ENCODE data around the gene PRPF6.

DNA sequence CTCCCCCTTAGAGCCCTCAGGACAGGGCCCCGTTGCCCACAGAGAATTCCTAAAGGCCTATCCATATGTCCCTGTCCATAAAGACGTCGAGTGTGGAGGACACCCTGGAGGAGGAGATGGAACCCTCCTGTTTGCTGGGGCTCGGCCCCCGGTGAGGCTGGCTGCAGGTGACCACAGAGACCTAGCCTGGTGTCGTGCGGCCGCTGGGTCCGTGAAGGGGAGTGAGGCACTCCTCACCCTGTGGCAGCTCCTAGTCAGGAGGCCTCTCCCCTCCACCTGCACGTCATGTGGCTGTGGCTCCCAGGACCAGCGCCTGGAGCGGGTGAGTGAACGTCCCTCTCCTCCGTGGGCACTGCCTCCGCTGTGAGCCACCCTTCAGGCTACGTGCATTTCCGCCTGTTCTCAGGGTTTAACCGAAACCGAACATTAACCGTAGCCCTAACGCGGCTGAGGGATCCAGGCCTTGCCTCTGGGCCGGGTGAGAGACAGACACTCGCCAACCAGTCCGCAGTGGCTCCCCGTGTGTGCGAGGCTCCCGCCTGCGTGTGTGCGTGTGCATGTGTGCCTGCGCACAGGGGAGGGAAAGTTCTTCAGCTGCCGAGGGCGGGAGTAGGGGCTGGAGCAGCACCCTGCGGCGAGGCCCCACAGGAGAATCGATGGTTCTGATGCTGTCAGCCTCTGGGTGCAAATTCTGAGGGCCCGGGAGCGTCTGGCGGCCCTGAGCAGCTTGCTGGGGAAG, 76.1 kb downstream of the PRPF6 start:
- TF ChIP-seq, protein P1, sequence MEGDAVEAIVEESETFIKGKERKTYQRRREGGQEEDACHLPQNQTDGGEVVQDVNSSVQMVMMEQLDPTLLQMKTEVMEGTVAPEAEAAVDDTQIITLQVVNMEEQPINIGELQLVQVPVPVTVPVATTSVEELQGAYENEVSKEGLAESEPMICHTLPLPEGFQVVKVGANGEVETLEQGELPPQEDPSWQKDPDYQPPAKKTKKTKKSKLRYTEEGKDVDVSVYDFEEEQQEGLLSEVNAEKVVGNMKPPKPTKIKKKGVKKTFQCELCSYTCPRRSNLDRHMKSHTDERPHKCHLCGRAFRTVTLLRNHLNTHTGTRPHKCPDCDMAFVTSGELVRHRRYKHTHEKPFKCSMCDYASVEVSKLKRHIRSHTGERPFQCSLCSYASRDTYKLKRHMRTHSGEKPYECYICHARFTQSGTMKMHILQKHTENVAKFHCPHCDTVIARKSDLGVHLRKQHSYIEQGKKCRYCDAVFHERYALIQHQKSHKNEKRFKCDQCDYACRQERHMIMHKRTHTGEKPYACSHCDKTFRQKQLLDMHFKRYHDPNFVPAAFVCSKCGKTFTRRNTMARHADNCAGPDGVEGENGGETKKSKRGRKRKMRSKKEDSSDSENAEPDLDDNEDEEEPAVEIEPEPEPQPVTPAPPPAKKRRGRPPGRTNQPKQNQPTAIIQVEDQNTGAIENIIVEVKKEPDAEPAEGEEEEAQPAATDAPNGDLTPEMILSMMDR (IDR thresholded peaks at IDR 0.05; ENCODE audit: low read depth, low read length, poor library complexity, severe bottlenecking) = no peak
- TF ChIP-seq EZH2phosphoT487 (IDR thresholded peaks at IDR 0.05; ENCODE audit: borderline replicate concordance, low read length) = no peak
